Measurements from ENCODE around the gene HTR7. TPM values are rescaled to one million over a fixed set of nuclear protein-coding genes. Genes with fewer than 3 reads are reported as not detected.

The HTR7 gene
- total RNA-seq, 2 experiments from 2014 or later: 0.08 TPM

DNA sequence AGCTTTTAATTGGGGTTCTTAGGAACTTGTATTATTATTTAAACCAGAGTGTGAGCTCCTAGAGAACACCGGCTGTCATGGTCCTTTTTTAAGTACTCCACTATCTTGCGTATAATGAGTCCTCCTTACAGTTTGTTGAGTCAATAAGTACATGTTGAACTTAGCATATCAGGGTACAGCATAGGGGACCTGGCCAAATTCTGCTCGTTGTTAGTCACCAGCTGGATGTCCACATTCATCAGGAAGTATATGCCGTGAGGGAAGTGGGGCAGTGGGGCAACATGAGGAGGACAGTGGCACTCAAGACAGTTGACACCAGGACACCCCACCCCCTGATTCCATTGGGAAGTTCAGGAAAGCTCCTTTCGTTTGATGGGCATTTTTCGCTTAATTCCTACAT, 30.5 kb upstream of the HTR7 start:
- POLR2A ChIA-PET: no interaction called here
- peaks cover 99% of the 10 kb centered on the region for H3K36me3 Mint-ChIP-seq (ENCODE audit: low read depth)

DNA sequence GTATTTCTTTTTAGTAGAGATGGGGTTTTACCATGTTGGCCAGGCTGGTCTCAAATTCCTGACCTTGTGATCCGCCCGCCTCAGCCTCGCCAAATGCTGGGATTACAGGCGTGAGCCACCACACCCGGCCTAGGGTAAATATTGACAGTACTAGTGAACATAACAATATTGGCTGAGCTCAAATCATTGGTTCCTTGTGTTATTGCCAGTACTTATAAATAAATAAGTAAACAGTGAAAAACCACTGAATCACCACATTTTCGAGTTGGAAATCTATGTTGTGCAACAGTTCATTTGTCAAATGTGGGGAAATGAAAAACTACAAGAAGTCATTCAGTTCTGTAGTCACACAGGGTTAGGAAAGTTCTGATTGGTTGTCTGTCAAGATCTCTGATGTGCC, 29.7 kb upstream of the HTR7 start:
- Histone ChIP-seq H3K27me3 (ENCODE audit: control insufficient read depth in 1 of 2, insufficient read depth in 2 of 2, low read length in 2 of 2) (no peaks in the 10 kb centered on the region), H3K36me3 (ENCODE audit: insufficient read depth, low read length) (peaks cover 73% of the 10 kb centered on the region), H3K27ac (ENCODE audit: low read depth in 1 of 2, low read length in 2 of 2) (no peak overlapping the region), H3K4me3 (ENCODE audit: low read length) (no peak overlapping the region), H3K9me3 (ENCODE audit: control insufficient read depth in 1 of 2, insufficient read depth in 1 of 2, low read length in 2 of 2) (no peaks in the 10 kb centered on the region), H3K4me1 (ENCODE audit: insufficient read depth, low read length) (no peaks in the 10 kb centered on the region)
- Mint-ChIP-seq H3K4me3 (no peak overlapping the region), H3K27ac (no peak overlapping the region), H3K4me1 (ENCODE audit: low read depth) (peaks cover 12% of the 10 kb centered on the region), H3K36me3 (ENCODE audit: low read depth) (peaks cover 99% of the 10 kb centered on the region), H3K9me3 (no peaks in the 10 kb centered on the region), H3K27me3 (no peaks in the 10 kb centered on the region)
- ChIA-PET CTCF (no interaction called here), POLR2A (no interaction called here)
- intact Hi-C loops (cut with DNase I, micrococcal nuclease): loop anchor here in 1 of 2 experiments (10.0 kb wide), 1 partner anchor 357 kb away; no protein-coding TSS in a partner anchor
- ATAC-seq (ENCODE audit: poor library complexity): no peak
- TF ChIP-seq, protein P1, sequence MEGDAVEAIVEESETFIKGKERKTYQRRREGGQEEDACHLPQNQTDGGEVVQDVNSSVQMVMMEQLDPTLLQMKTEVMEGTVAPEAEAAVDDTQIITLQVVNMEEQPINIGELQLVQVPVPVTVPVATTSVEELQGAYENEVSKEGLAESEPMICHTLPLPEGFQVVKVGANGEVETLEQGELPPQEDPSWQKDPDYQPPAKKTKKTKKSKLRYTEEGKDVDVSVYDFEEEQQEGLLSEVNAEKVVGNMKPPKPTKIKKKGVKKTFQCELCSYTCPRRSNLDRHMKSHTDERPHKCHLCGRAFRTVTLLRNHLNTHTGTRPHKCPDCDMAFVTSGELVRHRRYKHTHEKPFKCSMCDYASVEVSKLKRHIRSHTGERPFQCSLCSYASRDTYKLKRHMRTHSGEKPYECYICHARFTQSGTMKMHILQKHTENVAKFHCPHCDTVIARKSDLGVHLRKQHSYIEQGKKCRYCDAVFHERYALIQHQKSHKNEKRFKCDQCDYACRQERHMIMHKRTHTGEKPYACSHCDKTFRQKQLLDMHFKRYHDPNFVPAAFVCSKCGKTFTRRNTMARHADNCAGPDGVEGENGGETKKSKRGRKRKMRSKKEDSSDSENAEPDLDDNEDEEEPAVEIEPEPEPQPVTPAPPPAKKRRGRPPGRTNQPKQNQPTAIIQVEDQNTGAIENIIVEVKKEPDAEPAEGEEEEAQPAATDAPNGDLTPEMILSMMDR (IDR thresholded peaks at IDR 0.05): no peak
- no peak for DNase-seq

More for the DNA sequence above, 30.5 kb upstream of the HTR7 start:
- DNase-seq (no peak), ATAC-seq (ENCODE audit: poor library complexity) (no peak)
- peaks cover 75% of the 10 kb centered on the region for H3K36me3 ChIP-seq (ENCODE audit: insufficient read depth, low read length)
- no peaks in the 10 kb centered on the region for H3K27me3 Mint-ChIP-seq
- H3K4me3 ChIP-seq (ENCODE audit: low read length): no peak overlapping the region
- no peaks in the 10 kb centered on the region for H3K9me3 Mint-ChIP-seq
- H3K9me3 ChIP-seq (ENCODE audit: control insufficient read depth in 1 of 2, insufficient read depth in 1 of 2, low read length in 2 of 2): no peaks in the 10 kb centered on the region
- TF ChIP-seq, protein P1 (IDR thresholded peaks at IDR 0.05): no peak
- H3K27ac ChIP-seq (ENCODE audit: low read depth in 1 of 2, low read length in 2 of 2): no peak overlapping the region
- peaks cover 14% of the 10 kb centered on the region for H3K4me1 Mint-ChIP-seq (ENCODE audit: low read depth)
- CTCF ChIA-PET: interaction anchor here (1.8 kb wide), 1 partner anchor 8 kb away, joined by 8 read pairs; no protein-coding TSS in a partner anchor
- no peak overlapping the region for H3K27ac Mint-ChIP-seq
- H3K4me3 Mint-ChIP-seq: no peak overlapping the region
- intact Hi-C loops (cut with DNase I, micrococcal nuclease): loop anchor here in 1 of 2 experiments (10.0 kb wide), 1 partner anchor 356 kb away; no protein-coding TSS in a partner anchor
- H3K27me3 ChIP-seq (ENCODE audit: control insufficient read depth in 1 of 2, insufficient read depth in 2 of 2, low read length in 2 of 2): no peaks in the 10 kb centered on the region
- H3K4me1 ChIP-seq (ENCODE audit: insufficient read depth, low read length): no peaks in the 10 kb centered on the region

DNA sequence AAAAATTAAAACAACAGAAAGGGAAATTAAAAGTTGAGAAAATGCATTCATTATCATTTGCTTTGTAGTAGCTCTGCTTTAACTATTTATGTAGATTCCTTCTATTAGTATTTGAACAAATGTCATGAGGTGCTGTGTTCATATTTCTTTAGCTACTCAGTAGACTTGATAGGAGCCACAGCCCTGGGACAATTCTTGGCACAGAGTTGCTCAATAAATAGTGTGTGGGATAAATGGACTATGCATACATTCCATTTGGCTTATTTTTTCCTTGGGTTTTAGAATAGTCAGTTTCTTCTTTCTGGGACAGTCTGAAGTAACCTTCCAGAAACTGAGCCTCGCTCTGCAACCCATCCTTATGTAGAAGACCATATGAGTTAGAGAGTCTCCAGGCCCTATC, 27.3 kb upstream of the HTR7 start:
- CTCF ChIA-PET: interaction anchor here (1.5 to 2.4 kb wide), 2 partner anchors 9 to 23 kb away, joined by 4 to 5 read pairs; no protein-coding TSS in a partner anchor

More for the DNA sequence above, 27.3 kb upstream of the HTR7 start:
- Mint-ChIP-seq H3K4me3 (no peak overlapping the region), H3K27me3 (no peaks in the 10 kb centered on the region), H3K9me3 (no peaks in the 10 kb centered on the region), H3K36me3 (ENCODE audit: low read depth) (peaks cover 95% of the 10 kb centered on the region), H3K27ac (no peak overlapping the region), H3K4me1 (ENCODE audit: low read depth) (peaks cover 9% of the 10 kb centered on the region)
- intact Hi-C loops (cut with DNase I, micrococcal nuclease): loop anchor here in 1 of 2 experiments (10.0 kb wide), 1 partner anchor 360 kb away; no protein-coding TSS in a partner anchor
- TF ChIP-seq, protein P1 (IDR thresholded peaks at IDR 0.05): no peak
- no peaks in the 10 kb centered on the region for H3K4me1 ChIP-seq (ENCODE audit: insufficient read depth, low read length)
- ATAC-seq (ENCODE audit: poor library complexity) (no peak), DNase-seq (no peak)
- H3K4me3 ChIP-seq (ENCODE audit: low read length): no peak overlapping the region
- no peaks in the 10 kb centered on the region for H3K27me3 ChIP-seq (ENCODE audit: control insufficient read depth in 1 of 2, insufficient read depth in 2 of 2, low read length in 2 of 2)
- no peaks in the 10 kb centered on the region for H3K9me3 ChIP-seq (ENCODE audit: control insufficient read depth in 1 of 2, insufficient read depth in 1 of 2, low read length in 2 of 2)
- H3K36me3 ChIP-seq (ENCODE audit: insufficient read depth, low read length): peaks cover 63% of the 10 kb centered on the region
- no peak overlapping the region for H3K27ac ChIP-seq (ENCODE audit: low read depth in 1 of 2, low read length in 2 of 2)
- POLR2A ChIA-PET: no interaction called here

Measured in CD4-positive, alpha-beta T cell (primary cell).